MM.1S (cell line): ENCODE results near the gene JAG2.

ENCODE experiments used
- DNase-seq: peaks from one replicate; pipeline ENCODE4 v3.0.0-alpha.2; 2015
- H2AFZ ChIP-seq: fragments of 300-600 bp; sonication (generic); 2 replicates; pipeline ENCODE4 v1.6.0; 2016; ENCODE audit warnings: antibody characterized with exemption, low read length
- H3F3A ChIP-seq: fragments of 300-600 bp; sonication (generic); 2 replicates; pipeline ENCODE4 v1.6.1; 2016; ENCODE audit warnings: mild to moderate bottlenecking, antibody characterized with exemption, low read length, moderate library complexity, mixed read lengths; ENCODE audit not compliant: insufficient read depth
- H3K27ac ChIP-seq: fragments of 300-600 bp; sonication (generic); 2 replicates; pipeline ENCODE4 v1.5.1; 2016; ENCODE audit warnings: mild to moderate bottlenecking, low read length
- H3K27me3 ChIP-seq: fragments of 300-600 bp; sonication (generic); replicated peaks from 2 replicates; pipeline ENCODE4 v1.6.0; 2016; ENCODE audit warnings: low read length; ENCODE audit not compliant: insufficient read depth
- H3K36me3 ChIP-seq: fragments of 300-600 bp; sonication (generic); replicated peaks from 2 replicates; pipeline ENCODE4 v1.6.1; 2016; ENCODE audit warnings: mild to moderate bottlenecking, low read length, mixed read lengths; ENCODE audit not compliant: insufficient read depth
- H3K4me1 ChIP-seq: fragments of 300-600 bp; sonication (generic); 2 replicates; pipeline ENCODE4 v1.6.1; 2016; ENCODE audit warnings: low read length, mixed read lengths
- H3K4me2 ChIP-seq: fragments of 300-600 bp; sonication (generic); 2 replicates; pipeline ENCODE4 v1.6.0; 2016; ENCODE audit warnings: low read depth, low read length
- H3K4me3 ChIP-seq: fragments of 300-600 bp; sonication (generic); 2 replicates; pipeline ENCODE4 v1.5.1; 2016; ENCODE audit warnings: low read length, mixed read lengths
- H3K79me2 ChIP-seq: fragments of 300-600 bp; sonication (generic); 2 replicates; pipeline ENCODE4 v1.6.1; 2016; ENCODE audit warnings: mixed run types, low read length, mixed read lengths
- H3K9ac ChIP-seq: fragments of 300-600 bp; sonication (generic); 2 replicates; pipeline ENCODE4 v1.6.1; 2016; ENCODE audit warnings: low read length, mixed read lengths
- H3K9me2 ChIP-seq: fragments of 300-600 bp; sonication (generic); replicated peaks from 2 replicates; pipeline ENCODE4 v1.6.1; 2016; ENCODE audit warnings: mild to moderate bottlenecking, low read length, mixed read lengths; ENCODE audit not compliant: insufficient read depth
- H3K9me3 ChIP-seq: fragments of 300-600 bp; sonication (generic); replicated peaks from 2 replicates; pipeline ENCODE4 v1.6.1; 2016; ENCODE audit warnings: mild to moderate bottlenecking, low read length, mixed read lengths; ENCODE audit not compliant: insufficient read depth
- H4K20me1 ChIP-seq: fragments of 300-600 bp; sonication (generic); 2 replicates; pipeline ENCODE4 v1.6.1; 2016; ENCODE audit warnings: mild to moderate bottlenecking, low read length, moderate library complexity, mixed read lengths; ENCODE audit not compliant: insufficient read depth
- CTCF ChIP-seq: fragments of 300-600 bp; sonication (generic); IDR thresholded peaks from 2 replicates; pipeline ENCODE4 v1.5.1; 2016; ENCODE audit warnings: antibody characterized with exemption, low read length, mixed read lengths
- EZH2 ChIP-seq: fragments of 300-600 bp; sonication (generic); optimal IDR thresholded peaks from 2 replicates; pipeline ENCODE3; 2017; ENCODE audit warnings: low read depth, mild to moderate bottlenecking, antibody characterized with exemption, low read length, mixed read lengths
- EZH2phosphoT487 ChIP-seq: fragments of 300-600 bp; sonication (generic); IDR thresholded peaks from 2 replicates; pipeline ENCODE4 v1.6.1; 2018; ENCODE audit warnings: antibody characterized with exemption, low read length

Gene JAG2

GRCh38 chr14:105168496-105168978 lies at the start of gene JAG2:
TSS of gene JAG2 (minus strand) at chr14:105168776. CDS start at chr14:105168420, 356 bp downstream.
- H3K79me2 ChIP-seq: no peaks in the 10 kb centered on the region
- H4K20me1 ChIP-seq: no peaks in the 10 kb centered on the region
- H3K4me2 ChIP-seq: peak within 1 kb of the TSS; percentile 39; the same call in 1 of the 2 replicates
- H3K27ac ChIP-seq: no peak within 1 kb of the TSS
- H3K9me3 ChIP-seq: no peaks in the 10 kb centered on the region
- no peaks in the 10 kb centered on the region for H3F3A ChIP-seq
- TF ChIP-seq EZH2phosphoT487 (no peak), CTCF (no peak), EZH2 (no peak)
- H2AFZ ChIP-seq: no peak within 1 kb of the TSS
- DNase-seq: peak; percentile 26
- no peaks in the 10 kb centered on the region for H3K9me2 ChIP-seq
- no peaks in the 10 kb centered on the region for H3K4me1 ChIP-seq
- no peaks in the 10 kb centered on the region for H3K36me3 ChIP-seq
- H3K27me3 ChIP-seq: peaks cover 12% of the 10 kb centered on the region; the same call in 1 of the 2 replicates
- no peak within 1 kb of the TSS for H3K9ac ChIP-seq
- H3K4me3 ChIP-seq: no peak within 1 kb of the TSS

- no peak overlapping the region for H3K4me2 ChIP-seq
- H3K27me3 ChIP-seq: no peaks in the 10 kb centered on the region
- no peaks in the 10 kb centered on the region for H4K20me1 ChIP-seq
- no peaks in the 10 kb centered on the region for H3K4me1 ChIP-seq
- no peaks in the 10 kb centered on the region for H3K9me3 ChIP-seq
- TF ChIP-seq EZH2phosphoT487: no peak
- TF ChIP-seq CTCF: no peak
- TF ChIP-seq EZH2: no peak
- H3F3A ChIP-seq: no peaks in the 10 kb centered on the region
- no peak for DNase-seq
- H3K27ac ChIP-seq: no peak overlapping the region
- H3K36me3 ChIP-seq: no peaks in the 10 kb centered on the region
- H3K9ac ChIP-seq: no peak overlapping the region
- no peak overlapping the region for H2AFZ ChIP-seq
- H3K9me2 ChIP-seq: no peaks in the 10 kb centered on the region
- H3K4me3 ChIP-seq: no peak overlapping the region
- no peaks in the 10 kb centered on the region for H3K79me2 ChIP-seq
Observed at GRCh38 chr14:105217774-105218173, 49.2 kb upstream of the JAG2 start.

- no peaks in the 10 kb centered on the region for H3K36me3 ChIP-seq
- no peaks in the 10 kb centered on the region for H3K9me3 ChIP-seq
- no peaks in the 10 kb centered on the region for H3K9me2 ChIP-seq
- H2AFZ ChIP-seq: no peak overlapping the region
- no peak overlapping the region for H3K27ac ChIP-seq
- H4K20me1 ChIP-seq: no peaks in the 10 kb centered on the region
- H3F3A ChIP-seq: no peaks in the 10 kb centered on the region
- no peak for TF ChIP-seq EZH2
- no peak overlapping the region for H3K9ac ChIP-seq
- H3K4me2 ChIP-seq: no peak overlapping the region
- H3K4me3 ChIP-seq: no peak overlapping the region
- no peaks in the 10 kb centered on the region for H3K27me3 ChIP-seq
- no peaks in the 10 kb centered on the region for H3K4me1 ChIP-seq
- no peak for DNase-seq
- no peaks in the 10 kb centered on the region for H3K79me2 ChIP-seq
Observed at GRCh38 chr14:105216490-105217247, 48.1 kb upstream of the JAG2 start.

- no peaks in the 10 kb centered on the region for H3K79me2 ChIP-seq
- H4K20me1 ChIP-seq: no peaks in the 10 kb centered on the region
- no peaks in the 10 kb centered on the region for H3K9me3 ChIP-seq
- no peaks in the 10 kb centered on the region for H3K27me3 ChIP-seq
- no peaks in the 10 kb centered on the region for H3K4me1 ChIP-seq
- no peak overlapping the region for H3K4me2 ChIP-seq
- H2AFZ ChIP-seq: no peak overlapping the region
- H3K9ac ChIP-seq: no peak overlapping the region
- no peak overlapping the region for H3K27ac ChIP-seq
- no peaks in the 10 kb centered on the region for H3F3A ChIP-seq
- no peaks in the 10 kb centered on the region for H3K36me3 ChIP-seq
- H3K4me3 ChIP-seq: no peak overlapping the region
- H3K9me2 ChIP-seq: no peaks in the 10 kb centered on the region
- no peak for DNase-seq
- TF ChIP-seq EZH2phosphoT487 (no peak), CTCF (no peak), EZH2 (no peak)
Observed at GRCh38 chr14:105215602-105216001, 47.0 kb upstream of the JAG2 start.
